Stomach smooth muscle (tissue), 2 donors: ENCODE data around the gene UCHL1.
A peak's percentile ranks its signal among the peaks of the same experiment; 100 is the strongest.

Experiments used
- H3K27ac ChIP-seq: one replicate; pipeline ENCODE4 v1.7.0; 2013; ENCODE audit warnings: mild to moderate bottlenecking, low read length, inconsistent platforms
- H3K27me3 ChIP-seq, 2 donors: one replicate each; pipeline ENCODE4 v1.7.0; 2013; ENCODE audit warnings: low read length in 2 of 2; ENCODE audit not compliant: insufficient read depth in 2 of 2, control insufficient read depth in 1 of 2
- H3K36me3 ChIP-seq, 2 donors: one replicate each; pipeline ENCODE4 v1.7.0; 2013; ENCODE audit warnings: low read length in 2 of 2; ENCODE audit not compliant: control insufficient read depth in 2 of 2, insufficient read depth in 2 of 2
- H3K4me1 ChIP-seq: one replicate; pipeline ENCODE4 v1.7.0; 2013; ENCODE audit warnings: low read length; ENCODE audit not compliant: control insufficient read depth, insufficient read depth
- H3K4me3 ChIP-seq, 2 donors: one replicate each; pipeline ENCODE4 v1.7.0; 2013; ENCODE audit warnings: low read length in 2 of 2
- H3K9ac ChIP-seq, 2 donors: one replicate each; pipeline ENCODE4 v1.7.0; 2013; ENCODE audit warnings: low read length in 2 of 2, mild to moderate bottlenecking in 1 of 2
- H3K9me3 ChIP-seq, 2 donors: one replicate each; pipeline ENCODE4 v1.7.0; 2013; ENCODE audit warnings: low read length in 2 of 2; ENCODE audit not compliant: control insufficient read depth in 2 of 2
- donor health status: healthy.
- donor health status: Pancreatic carcinoma.

UCHL1 gene

GRCh38 chr4:41256740-41257256, at the start of gene UCHL1:
UCHL1 (plus strand) TSS chr4:41256928; CDS start chr4:41256977, 49 bp downstream.
- no peak within 1 kb of the TSS for H3K9ac ChIP-seq

GRCh38 chr4:41207291-41207831, 49.4 kb upstream of the UCHL1 start:
- Histone ChIP-seq H3K9ac (no peak overlapping the region), H3K9me3 (no peaks in the 10 kb centered on the region), H3K4me3 (no peak overlapping the region), H3K4me1 (peaks cover 9% of the 10 kb centered on the region), H3K36me3 (no peaks in the 10 kb centered on the region), H3K27me3 (no peaks in the 10 kb centered on the region), H3K27ac (no peak overlapping the region)

More at GRCh38 chr4:41256740-41257256, at the start of gene UCHL1:
- Histone ChIP-seq H3K36me3 (no peaks in the 10 kb centered on the region), H3K27ac (no peak within 1 kb of the TSS), H3K4me1 (peaks cover 9% of the 10 kb centered on the region), H3K9me3 (no peaks in the 10 kb centered on the region), H3K27me3 (peaks cover 14 to 18% of the 10 kb centered on the region in 2 donors), H3K4me3 (peak within 1 kb of the TSS; percentile 41 to 71)

DNA sequence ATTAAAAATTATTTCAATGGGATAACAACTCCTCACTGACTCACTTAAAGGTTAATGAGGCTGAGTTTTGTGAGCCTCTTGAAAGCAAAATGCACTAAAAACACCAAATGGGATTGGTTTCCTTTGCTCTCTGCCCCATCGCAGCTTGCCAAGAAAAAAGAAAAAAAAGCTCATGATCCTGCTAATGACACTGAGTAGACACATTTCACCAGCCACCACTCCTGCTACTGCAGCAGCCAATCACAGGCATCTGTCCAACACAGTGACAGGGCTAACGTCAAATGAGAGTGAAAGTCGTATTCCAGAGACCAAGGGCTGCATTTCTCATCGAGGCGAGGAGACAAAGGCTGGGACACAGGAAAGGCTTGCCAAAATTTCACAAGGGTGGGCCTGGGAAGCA, 47.5 kb upstream of the UCHL1 start:
- Histone ChIP-seq H3K36me3 (no peaks in the 10 kb centered on the region), H3K9me3 (no peaks in the 10 kb centered on the region), H3K27me3 (no peaks in the 10 kb centered on the region), H3K9ac (no peak overlapping the region), H3K4me1 (peaks cover 10% of the 10 kb centered on the region), H3K4me3 (no peak overlapping the region), H3K27ac (no peak overlapping the region)

DNA sequence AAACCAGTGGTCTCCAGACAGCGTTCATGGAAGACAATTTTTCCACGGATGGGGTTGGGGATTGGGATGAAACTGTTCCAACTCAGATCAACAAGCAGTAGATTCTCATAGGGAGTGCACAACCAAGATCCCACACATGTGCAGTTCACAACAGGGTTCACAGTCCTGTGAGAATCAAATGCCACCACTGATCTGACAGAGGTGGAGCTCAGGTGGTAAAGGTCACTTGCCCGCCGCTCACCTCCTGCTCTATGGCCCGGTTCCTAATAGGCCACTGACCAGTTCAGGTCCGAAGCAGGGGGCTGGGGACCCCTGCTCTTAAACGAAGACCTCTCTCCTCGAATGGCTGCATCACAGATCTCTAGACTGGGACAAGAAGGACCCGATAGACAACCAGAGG, 46.8 kb upstream of the UCHL1 start:
- Histone ChIP-seq H3K4me3 (no peak overlapping the region), H3K4me1 (peaks cover 9% of the 10 kb centered on the region), H3K9me3 (no peaks in the 10 kb centered on the region), H3K36me3 (no peaks in the 10 kb centered on the region), H3K27me3 (no peaks in the 10 kb centered on the region), H3K27ac (no peak overlapping the region), H3K9ac (no peak overlapping the region)

GRCh38 chr4:41211951-41212615, 44.6 kb upstream of the UCHL1 start:
- H3K27me3 ChIP-seq, result no peaks in the 10 kb centered on the region
- H3K36me3 ChIP-seq, result no peaks in the 10 kb centered on the region
- H3K9ac ChIP-seq, result no peak overlapping the region
- no peak overlapping the region for H3K27ac ChIP-seq
- peaks cover 18% of the 10 kb centered on the region for H3K4me1 ChIP-seq
- peak overlapping the region in 1 of 2 donors; percentile 92 for H3K4me3 ChIP-seq
- no peaks in the 10 kb centered on the region for H3K9me3 ChIP-seq

- no peak overlapping the region for H3K27ac ChIP-seq
- H3K4me1 ChIP-seq, result peaks cover 16% of the 10 kb centered on the region
- H3K4me3 ChIP-seq, result peak overlapping the region; percentile 90 to 92
- peak overlapping the region; percentile 66 to 72 for H3K9ac ChIP-seq
- H3K9me3 ChIP-seq, result no peaks in the 10 kb centered on the region
- H3K36me3 ChIP-seq, result no peaks in the 10 kb centered on the region
- H3K27me3 ChIP-seq, result no peaks in the 10 kb centered on the region
Observed at GRCh38 chr4:41212616-41213203, 44.0 kb upstream of the UCHL1 start.

DNA sequence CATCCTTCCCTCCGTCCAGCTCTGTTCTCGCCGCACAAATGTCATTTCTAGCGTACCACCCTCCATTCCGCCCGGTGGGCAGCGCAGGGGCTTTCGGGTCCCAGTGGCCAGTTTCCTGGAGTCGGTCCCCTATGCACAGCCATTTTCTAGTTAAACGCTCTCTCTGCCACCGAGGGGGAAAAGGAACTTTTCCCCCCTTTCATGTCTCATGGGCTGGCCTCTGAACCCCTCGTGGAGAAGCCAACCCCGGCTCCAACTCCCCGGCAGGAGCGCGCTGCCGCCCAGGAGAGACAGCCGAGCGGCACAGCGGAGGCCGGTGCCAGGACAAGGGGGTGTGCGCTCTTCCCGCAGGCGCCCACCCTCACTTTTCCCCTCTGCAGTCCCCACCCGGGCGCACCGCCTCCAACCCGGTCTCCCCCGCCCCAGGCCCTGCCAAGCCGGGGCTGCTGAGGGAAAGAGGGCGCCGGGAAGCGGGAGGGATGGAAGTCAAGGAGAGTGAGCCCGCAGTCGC, 43.0 kb upstream of the UCHL1 start:
- H3K36me3 ChIP-seq, result no peaks in the 10 kb centered on the region
- H3K4me1 ChIP-seq, result peaks cover 16% of the 10 kb centered on the region
- no peaks in the 10 kb centered on the region for H3K27me3 ChIP-seq
- H3K9me3 ChIP-seq, result no peaks in the 10 kb centered on the region
- H3K9ac ChIP-seq, result peak overlapping the region; percentile 66 to 72
- H3K4me3 ChIP-seq, result peak overlapping the region; percentile 90 to 92
- H3K27ac ChIP-seq, result peak overlapping the region; percentile 18

GRCh38 chr4:41214136-41214824, 42.4 kb upstream of the UCHL1 start, which contains the start of gene APBB2:
APBB2 (minus strand) TSS chr4:41214542; CDS start chr4:41033254, 181,288 bp downstream.
- Histone ChIP-seq H3K27ac (peak within 1 kb of the TSS; percentile 18), H3K9ac (peak within 1 kb of the TSS; percentile 66 to 72), H3K27me3 (no peaks in the 10 kb centered on the region), H3K4me1 (peaks cover 16% of the 10 kb centered on the region), H3K4me3 (peak within 1 kb of the TSS; percentile 90 to 92), H3K36me3 (no peaks in the 10 kb centered on the region), H3K9me3 (no peaks in the 10 kb centered on the region)

- Histone ChIP-seq H3K27ac (no peak overlapping the region), H3K36me3 (no peaks in the 10 kb centered on the region), H3K4me1 (peaks cover 15% of the 10 kb centered on the region), H3K9ac (peak overlapping the region in 1 of 2 donors; percentile 21), H3K9me3 (no peaks in the 10 kb centered on the region), H3K4me3 (peak overlapping the region in 1 of 2 donors; percentile 59), H3K27me3 (no peaks in the 10 kb centered on the region)
Observed at GRCh38 chr4:41214825-41215146, 41.9 kb upstream of the UCHL1 start.

GRCh38 chr4:41215155-41215554, 41.6 kb upstream of the UCHL1 start:
- Histone ChIP-seq H3K27ac (no peak overlapping the region), H3K27me3 (no peaks in the 10 kb centered on the region), H3K4me3 (no peak overlapping the region), H3K9me3 (no peaks in the 10 kb centered on the region), H3K36me3 (no peaks in the 10 kb centered on the region), H3K9ac (no peak overlapping the region), H3K4me1 (peaks cover 12% of the 10 kb centered on the region)
